ENCODE measurements around the gene THAP11. TPM values are rescaled to one million over a fixed set of nuclear protein-coding genes. Genes with fewer than 3 reads are reported as not detected.

Gene THAP11
- total and polyA plus RNA-seq, 8 donors = 5.1 to 16.5 (median 13.7) TPM

GRCh38 chr16:67877064-67877463, 34.9 kb downstream of the THAP11 start:
- no peaks in the 10 kb centered on the region for H3K27me3 ChIP-seq
- FAIRE-seq (no peak), DNase-seq (no peak), ATAC-seq (no peak)
- H3K9me3 ChIP-seq = no peaks in the 10 kb centered on the region
- H3K4me3 ChIP-seq = no peak overlapping the region
- intact Hi-C loops (cut with DNase I) = no loop called here
- no peak overlapping the region for H3K27ac ChIP-seq
- H3K4me1 ChIP-seq = peaks cover 5 to 21% (median 8%) of the 10 kb centered on the region in 3 donors
- 94% methylated on average over 11 of the region's 11 CpGs for WGBS, 2 donors
- no peak for TF ChIP-seq CTCF (IDR thresholded peaks at IDR 0.05)
- H3K36me3 ChIP-seq = peaks cover 16 to 58% (median 50%) of the 10 kb centered on the region in 3 donors

GRCh38 chr16:67878232-67878631, 36.1 kb downstream of the THAP11 start:
- H3K9me3 ChIP-seq = no peaks in the 10 kb centered on the region
- no peaks in the 10 kb centered on the region for H3K27me3 ChIP-seq
- peaks cover 0 to 16% (median 8%) of the 10 kb centered on the region in 3 donors for H3K4me1 ChIP-seq
- ATAC-seq = no peak
- no peak for FAIRE-seq
- DNase-seq = no peak
- WGBS, 2 donors = 83 to 89% methylated on average over 6 of the region's 6 CpGs
- intact Hi-C loops (cut with DNase I) = no loop called here
- no peak overlapping the region for H3K27ac ChIP-seq
- peaks cover 16 to 70% (median 58%) of the 10 kb centered on the region in 3 donors for H3K36me3 ChIP-seq
- TF ChIP-seq CTCF (IDR thresholded peaks at IDR 0.05) = no peak
- H3K4me3 ChIP-seq = no peak overlapping the region

GRCh38 chr16:67878846-67879245, 36.7 kb downstream of the THAP11 start:
- FAIRE-seq = no peak
- 95% methylated on average over 9 of the region's 9 CpGs for WGBS, 2 donors
- intact Hi-C loops (cut with DNase I) = no loop called here
- Histone ChIP-seq H3K36me3 (peaks cover 16 to 70% (median 62%) of the 10 kb centered on the region in 3 donors), H3K27me3 (no peaks in the 10 kb centered on the region), H3K4me3 (no peak overlapping the region), H3K27ac (no peak overlapping the region), H3K4me1 (peaks cover 0 to 13% (median 6%) of the 10 kb centered on the region in 3 donors), H3K9me3 (no peaks in the 10 kb centered on the region)
- no peak for ATAC-seq
- no peak for DNase-seq
- no peak for TF ChIP-seq CTCF (IDR thresholded peaks at IDR 0.05)

GRCh38 chr16:67879462-67879861, 37.3 kb downstream of the THAP11 start:
- intact Hi-C loops (cut with DNase I) = no loop called here
- no peak for TF ChIP-seq CTCF (IDR thresholded peaks at IDR 0.05)

GRCh38 chr16:67879936-67880335, 37.8 kb downstream of the THAP11 start:
- Histone ChIP-seq H3K27me3 (no peaks in the 10 kb centered on the region), H3K4me3 (no peak overlapping the region), H3K36me3 (peaks cover 16 to 70% (median 62%) of the 10 kb centered on the region in 3 donors), H3K9me3 (no peaks in the 10 kb centered on the region), H3K4me1 (peaks cover 0 to 2% (median 0%) of the 10 kb centered on the region in 3 donors), H3K27ac (no peak overlapping the region)
- no peak for ATAC-seq
- intact Hi-C loops (cut with DNase I) = loop anchor here in 1 of 3 donors (5.0 to 10.0 kb wide), 2 partner anchors 52 to 155 kb away; partner anchors contain the start of gene CTRL
- TF ChIP-seq CTCF (IDR thresholded peaks at IDR 0.05) = no peak
- no peak for FAIRE-seq
- WGBS, 2 donors = 58 to 76% methylated on average over 3 to 5 of the region's 5 CpGs
- DNase-seq = no peak

More at GRCh38 chr16:67879462-67879861, 37.3 kb downstream of the THAP11 start:
- H3K4me3 ChIP-seq = no peak overlapping the region
- WGBS, 2 donors = 92 to 95% methylated on average over 10 to 12 of the region's 12 CpGs
- DNase-seq = no peak
- no peaks in the 10 kb centered on the region for H3K27me3 ChIP-seq
- no peak for FAIRE-seq
- H3K27ac ChIP-seq = no peak overlapping the region
- H3K36me3 ChIP-seq = peaks cover 16 to 70% (median 62%) of the 10 kb centered on the region in 3 donors
- H3K9me3 ChIP-seq = no peaks in the 10 kb centered on the region
- no peak for ATAC-seq
- peaks cover 0 to 7% (median 0%) of the 10 kb centered on the region in 3 donors for H3K4me1 ChIP-seq

Data from pancreas (tissue), 10 donors.